Large intestine (tissue), 3 donors: ENCODE data around the gene CNTFR. TPM values are rescaled to one million over a fixed set of nuclear protein-coding genes. Genes with fewer than 3 reads are reported as not detected.
A peak's percentile ranks its signal among the peaks of the same experiment; 100 is the strongest.

ENCODE experiments used
- DNase-seq, 2 donors: peaks; one replicate each; pipeline versions ENCODE4 v3.0.0 to v3.0.0-alpha.2; 2013
- H3K27ac ChIP-seq: one replicate; pipeline ENCODE4 v1.5.1; 2013; ENCODE audit warnings: low read length
- H3K27me3 ChIP-seq: 2 replicates; pipeline ENCODE4 v1.6.1; 2013; ENCODE audit warnings: low read length; ENCODE audit not compliant: control insufficient read depth, insufficient read depth
- H3K36me3 ChIP-seq: 2 replicates; pipeline ENCODE4 v1.6.1; 2013; ENCODE audit warnings: low read length; ENCODE audit not compliant: control insufficient read depth, insufficient read depth
- H3K4me1 ChIP-seq: one replicate; pipeline ENCODE4 v1.6.1; 2013; ENCODE audit warnings: low read length; ENCODE audit not compliant: control insufficient read depth, insufficient read depth
- H3K4me3 ChIP-seq: one replicate; pipeline ENCODE4 v1.5.1; 2013; ENCODE audit warnings: low read length
- H3K9me3 ChIP-seq: one replicate; pipeline ENCODE4 v1.6.1; 2013; ENCODE audit warnings: mild to moderate bottlenecking, low read depth, low read length, moderate library complexity; ENCODE audit not compliant: control insufficient read depth
- WGBS: methylation state at CpG from one replicate; pipeline ENCODE4 v1.1.5; 2013; ENCODE audit warnings: low lambda C conversion rate; ENCODE audit not compliant: insufficient coverage; 5-methylcytosine and 5-hydroxymethylcytosine counted together
- polyA plus RNA-seq: library from polyadenylated mRNA; unstranded; fragments of 120-200 nt; gene quantifications from one replicate; pipeline ENCODE4 v1.2.1, GENCODE V29; 2013

The CNTFR gene
- polyA plus RNA-seq, 1 donor, result 15.9 TPM

DNA sequence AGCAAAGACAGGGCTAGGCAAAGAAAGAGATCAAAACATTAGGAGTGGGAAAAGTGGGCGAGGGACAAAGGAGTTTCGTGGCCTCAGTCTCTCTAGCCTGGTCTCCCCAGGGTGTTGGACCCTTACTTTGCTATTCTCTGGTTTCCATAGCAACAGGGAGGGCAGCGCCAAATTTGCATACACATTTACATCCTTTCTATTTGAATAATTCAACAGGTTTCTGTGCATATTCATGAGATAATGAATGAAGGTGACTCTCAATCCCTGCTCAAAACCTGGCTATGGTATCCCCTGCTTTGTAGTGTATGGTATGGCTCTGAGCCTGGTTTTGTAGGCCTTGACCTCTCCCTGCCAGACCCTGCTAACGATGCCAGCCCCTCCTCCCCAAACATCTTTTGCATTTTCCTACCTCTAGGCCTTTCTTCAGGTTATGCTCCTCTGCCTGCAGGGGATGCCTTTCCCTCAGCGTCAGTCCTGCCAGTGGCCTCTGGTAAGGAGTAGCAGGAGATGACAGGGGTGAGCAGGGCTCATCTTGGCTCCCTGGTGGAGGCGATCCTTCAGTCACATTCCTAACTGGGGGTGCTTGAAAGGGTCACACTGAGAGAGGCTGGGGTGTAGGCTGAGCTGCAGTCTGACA, 12.5 kb upstream of the CNTFR start:
- Histone ChIP-seq H3K27ac (no peak overlapping the region), H3K27me3 (peaks cover 16% of the 10 kb centered on the region), H3K4me1 (peaks cover 2% of the 10 kb centered on the region), H3K4me3 (no peak overlapping the region), H3K9me3 (no peaks in the 10 kb centered on the region), H3K36me3 (no peaks in the 10 kb centered on the region)
- no CpG with 5 or more reads among the region's 6 CpGs for WGBS
- DNase-seq, result no peak

DNA sequence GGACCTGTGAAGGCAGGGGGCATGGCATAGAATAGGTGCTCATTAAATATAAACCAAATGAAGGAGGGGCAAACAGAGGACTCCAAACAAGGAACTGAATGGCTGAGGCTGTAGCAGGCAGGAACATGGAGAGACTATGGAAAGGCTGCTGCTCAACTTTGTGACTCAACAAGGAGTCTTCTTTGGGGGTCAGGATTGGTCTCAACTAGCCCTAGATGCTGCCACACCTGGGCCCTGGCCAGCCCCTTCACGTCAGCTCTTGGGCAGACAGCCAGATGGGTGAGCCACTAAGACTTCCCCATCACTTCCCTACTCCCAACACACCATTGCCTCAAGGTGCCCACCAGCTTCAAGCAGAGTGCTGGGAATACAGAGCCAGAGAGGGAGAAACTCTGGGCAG, 11.4 kb upstream of the CNTFR start:
- Histone ChIP-seq H3K27me3 (peaks cover 24% of the 10 kb centered on the region), H3K4me1 (no peaks in the 10 kb centered on the region), H3K9me3 (no peaks in the 10 kb centered on the region), H3K27ac (no peak overlapping the region), H3K4me3 (no peak overlapping the region), H3K36me3 (no peaks in the 10 kb centered on the region)
- no peak for DNase-seq
- no CpG with 5 or more reads among the region's 1 CpG for WGBS

DNA sequence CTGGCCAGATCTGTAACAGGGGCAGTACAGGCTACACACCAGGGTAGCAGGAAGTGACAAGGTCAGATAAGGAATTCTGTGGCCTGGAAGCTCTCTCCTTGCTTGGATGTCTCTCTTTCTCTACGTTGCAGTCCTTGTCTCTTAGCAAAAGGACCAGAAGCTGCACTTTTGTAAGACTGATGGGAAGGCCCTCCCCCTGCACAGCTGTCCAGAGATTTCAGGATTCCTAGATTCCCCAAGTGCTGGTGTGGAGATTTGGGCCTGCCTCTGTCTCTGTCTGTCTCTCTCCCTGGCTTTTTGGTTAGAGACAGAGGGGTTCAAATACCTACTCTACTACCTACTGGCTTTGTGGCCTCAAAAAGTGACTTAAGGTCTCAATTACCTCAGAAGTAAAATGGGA, 10.0 kb upstream of the CNTFR start:
- Histone ChIP-seq H3K4me1 (no peaks in the 10 kb centered on the region), H3K27ac (no peak overlapping the region), H3K9me3 (no peaks in the 10 kb centered on the region), H3K36me3 (no peaks in the 10 kb centered on the region), H3K4me3 (no peak overlapping the region), H3K27me3 (peaks cover 26% of the 10 kb centered on the region)
- no peak for DNase-seq
- WGBS, result no CpG with 5 or more reads among the region's 1 CpG

DNA sequence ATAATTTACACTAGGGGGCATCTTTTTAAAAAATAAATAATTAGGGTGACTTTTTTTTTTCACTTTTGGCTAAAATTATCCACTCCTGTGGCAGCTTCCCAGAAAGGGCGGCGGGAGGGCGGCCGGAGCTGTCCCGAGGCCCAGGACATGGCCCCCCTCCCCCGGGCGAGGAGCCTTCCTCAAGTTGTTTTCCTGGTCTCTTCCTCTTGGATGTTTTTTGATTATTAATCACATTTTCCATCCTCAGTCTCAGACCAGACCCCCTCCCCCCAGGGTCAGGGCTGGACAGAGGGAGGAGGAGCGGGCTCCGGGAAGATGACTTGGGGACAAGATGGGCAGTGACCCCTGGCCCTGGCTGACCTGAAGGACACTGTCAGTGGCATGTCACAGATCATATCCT, 4.7 kb upstream of the CNTFR start:
- H3K27ac ChIP-seq, result no peak overlapping the region
- no CpG with 5 or more reads among the region's 9 CpGs for whole genome bisulfite sequencing
- no peaks in the 10 kb centered on the region for H3K36me3 ChIP-seq
- no peak overlapping the region for H3K4me3 ChIP-seq
- peaks cover 63% of the 10 kb centered on the region for H3K27me3 ChIP-seq
- no peak for DNase-seq
- H3K4me1 ChIP-seq, result peaks cover 16% of the 10 kb centered on the region
- peaks cover 11% of the 10 kb centered on the region for H3K9me3 ChIP-seq

DNA sequence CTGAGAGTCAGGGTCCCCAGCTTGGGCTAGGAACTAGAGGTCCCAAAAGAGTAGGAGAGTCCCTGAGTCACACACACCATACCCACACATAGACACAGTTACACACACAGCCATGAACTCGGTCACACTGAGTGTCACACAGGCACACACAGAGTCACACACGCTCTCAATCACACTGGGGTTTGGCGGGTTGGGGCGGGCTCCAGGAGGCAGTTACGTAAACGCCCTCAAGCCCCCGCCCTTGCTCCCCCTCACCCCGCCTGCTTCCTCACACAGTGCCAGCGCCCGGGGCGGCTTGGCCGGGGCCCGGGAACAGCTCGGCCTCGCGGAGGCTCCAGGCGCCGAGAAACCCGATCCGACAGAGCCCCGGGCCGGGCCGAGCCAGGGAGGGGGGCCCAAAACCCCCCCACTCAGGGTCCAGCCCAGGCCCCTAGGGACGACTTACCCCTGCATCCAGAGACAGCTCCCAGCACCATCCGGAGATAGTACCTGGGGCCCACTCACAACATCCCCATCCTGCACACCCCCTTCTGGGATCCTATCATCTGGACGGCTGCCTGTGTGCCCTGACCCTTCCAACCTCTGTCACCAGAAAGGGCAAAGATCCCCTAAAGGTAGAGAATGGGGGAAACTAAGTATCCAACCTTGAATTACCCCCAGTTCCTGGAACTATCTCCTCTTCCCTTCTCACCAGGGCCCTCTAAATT, 3.5 kb upstream of the CNTFR start:
- WGBS, result 27% methylated on average over 2 of the region's 26 CpGs
- Histone ChIP-seq H3K27ac (no peak overlapping the region), H3K9me3 (peaks cover 16% of the 10 kb centered on the region), H3K36me3 (no peaks in the 10 kb centered on the region), H3K4me3 (no peak overlapping the region), H3K27me3 (peaks cover 71% of the 10 kb centered on the region), H3K4me1 (peaks cover 16% of the 10 kb centered on the region)
- DNase-seq, result no peak

DNA sequence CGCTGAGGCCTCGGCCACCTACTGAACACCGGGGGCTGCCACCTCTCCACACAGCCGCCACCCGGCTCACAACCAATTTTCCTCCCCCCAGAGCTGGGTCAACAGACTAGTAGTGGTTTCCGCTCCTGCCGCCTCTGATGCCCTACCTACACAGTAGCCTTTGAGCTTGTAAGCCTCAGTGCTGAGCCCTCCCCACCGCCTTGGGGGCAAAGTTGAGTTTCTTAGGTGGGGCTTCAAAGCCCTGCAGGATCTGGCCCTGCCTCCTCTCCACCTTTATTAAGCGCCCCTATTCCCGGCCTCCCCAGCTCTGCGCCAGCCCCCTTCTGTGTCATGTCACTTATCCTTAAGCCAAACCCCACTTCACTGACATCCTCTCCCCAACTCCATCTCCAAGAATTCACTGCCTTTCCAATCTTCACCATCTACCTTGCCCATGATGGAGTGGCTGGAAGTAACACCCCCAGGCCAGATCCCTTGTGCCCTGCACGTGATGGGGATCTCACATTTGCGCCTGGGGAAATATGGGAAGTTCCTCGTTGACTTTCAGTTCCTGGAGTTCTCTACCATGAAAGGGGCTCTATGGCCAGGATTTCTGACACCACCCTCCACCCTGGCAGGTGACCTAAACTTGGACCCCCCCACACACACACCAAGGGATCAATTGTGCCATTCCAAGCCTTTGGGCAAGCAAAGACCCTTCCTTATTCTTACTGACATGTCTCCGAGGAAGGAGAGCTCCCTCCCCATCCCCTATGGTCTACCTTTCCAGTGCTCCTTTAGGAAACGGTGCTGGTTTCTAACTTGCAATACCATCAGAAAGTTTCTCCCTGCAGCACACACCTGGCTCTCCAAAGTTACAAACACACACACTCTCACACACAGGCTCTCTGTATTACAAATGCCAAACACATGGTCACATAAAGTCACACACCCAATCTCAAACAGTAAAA, 2.7 kb upstream of the CNTFR start:
- Histone ChIP-seq H3K4me1 (peaks cover 16% of the 10 kb centered on the region), H3K9me3 (peaks cover 16% of the 10 kb centered on the region), H3K36me3 (no peaks in the 10 kb centered on the region), H3K27me3 (peaks cover 79% of the 10 kb centered on the region), H3K4me3 (no peak overlapping the region), H3K27ac (no peak overlapping the region)
- 21% methylated on average over 3 of the region's 16 CpGs for WGBS
- DNase-seq, result peak in 1 of 2 donors; percentile 50

DNA sequence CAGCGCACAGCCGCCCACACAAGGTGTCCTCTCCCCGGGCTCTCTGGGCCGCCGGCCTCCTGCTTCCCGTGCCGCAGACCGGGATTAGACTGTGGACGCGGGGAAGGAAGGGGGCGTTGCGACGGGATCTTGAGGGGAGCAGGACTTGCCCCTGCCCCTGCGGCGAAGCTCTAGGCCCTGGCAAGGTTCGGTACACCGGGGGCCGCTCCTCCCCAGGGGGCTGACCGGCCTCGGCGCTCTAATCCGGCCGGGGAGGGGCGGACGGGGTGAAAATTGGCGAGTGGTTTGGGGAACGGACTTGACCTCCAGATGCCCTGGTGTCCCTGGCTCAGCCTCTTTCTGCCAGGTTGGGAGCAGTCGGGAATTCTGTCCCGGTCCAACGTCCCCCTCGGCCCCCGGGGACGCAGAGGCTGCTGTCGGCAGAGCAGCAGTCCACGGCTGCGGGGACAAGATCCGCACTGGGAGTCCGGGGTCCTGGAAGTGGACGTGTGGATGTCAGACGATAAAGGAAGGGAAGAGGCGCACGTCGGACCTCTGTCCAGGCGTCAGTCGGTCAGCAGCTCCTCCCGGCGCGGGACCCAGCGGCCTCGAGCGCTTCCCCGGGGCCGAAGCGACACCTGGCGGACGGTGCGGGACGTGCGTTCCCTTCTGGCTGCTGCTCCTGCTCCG, 1.9 kb upstream of the CNTFR start:
- Histone ChIP-seq H3K27ac (no peak overlapping the region), H3K4me3 (no peak overlapping the region), H3K27me3 (peaks cover 84% of the 10 kb centered on the region), H3K4me1 (peaks cover 16% of the 10 kb centered on the region), H3K9me3 (peaks cover 16% of the 10 kb centered on the region), H3K36me3 (no peaks in the 10 kb centered on the region)
- no CpG with 5 or more reads among the region's 60 CpGs for WGBS
- DNase-seq, result peak in 1 of 2 donors; percentile 71

DNA sequence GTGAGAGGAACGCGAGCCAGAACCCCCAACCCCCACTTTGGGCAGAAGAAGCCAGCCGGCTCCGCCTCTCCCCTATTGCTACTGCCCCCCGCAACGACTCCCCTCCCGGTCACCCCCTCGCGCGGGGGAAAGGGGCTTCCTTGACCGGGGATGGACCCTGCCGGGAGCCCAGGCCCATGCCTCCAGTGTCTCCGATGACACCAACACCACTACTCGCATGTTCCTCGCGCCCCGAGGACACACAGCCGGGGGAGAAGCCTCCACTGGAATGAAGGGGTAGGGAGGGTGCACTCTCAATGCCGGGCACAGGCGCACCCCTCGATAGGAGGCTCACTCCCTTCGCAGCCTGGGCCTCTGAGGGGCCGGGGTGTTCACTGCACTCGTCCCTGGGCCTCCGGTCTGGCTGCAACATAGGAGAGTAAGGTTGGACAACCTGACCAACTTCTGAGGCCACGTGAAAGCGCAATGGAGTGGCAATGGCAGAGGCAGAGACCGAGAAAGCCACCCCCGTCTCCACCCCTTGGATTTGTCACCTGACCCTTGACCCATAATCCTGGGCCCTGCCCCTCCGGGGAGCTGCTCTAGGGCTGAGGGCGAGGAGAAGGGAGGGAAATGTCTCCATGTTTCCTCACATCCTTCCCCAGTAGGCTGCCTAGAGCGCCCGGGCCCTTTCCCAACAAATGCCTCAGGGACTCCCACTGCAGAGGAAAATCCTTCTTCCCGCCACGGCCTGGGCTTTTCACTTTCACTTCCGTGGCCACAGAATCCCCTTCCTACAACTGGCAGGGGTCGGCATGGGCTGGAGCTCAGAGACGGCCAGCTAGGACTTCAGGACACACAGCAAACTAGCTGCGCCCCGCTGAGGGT, 1.1 kb upstream of the CNTFR start:
- DNase-seq, result peak in 1 of 2 donors; percentile 48
- Histone ChIP-seq H3K9me3 (peaks cover 16% of the 10 kb centered on the region), H3K27me3 (peaks cover 86% of the 10 kb centered on the region), H3K4me1 (peaks cover 16% of the 10 kb centered on the region), H3K27ac (no peak overlapping the region), H3K36me3 (no peaks in the 10 kb centered on the region), H3K4me3 (peak overlapping the region; percentile 22)
- WGBS, result no CpG with 5 or more reads among the region's 40 CpGs

DNA sequence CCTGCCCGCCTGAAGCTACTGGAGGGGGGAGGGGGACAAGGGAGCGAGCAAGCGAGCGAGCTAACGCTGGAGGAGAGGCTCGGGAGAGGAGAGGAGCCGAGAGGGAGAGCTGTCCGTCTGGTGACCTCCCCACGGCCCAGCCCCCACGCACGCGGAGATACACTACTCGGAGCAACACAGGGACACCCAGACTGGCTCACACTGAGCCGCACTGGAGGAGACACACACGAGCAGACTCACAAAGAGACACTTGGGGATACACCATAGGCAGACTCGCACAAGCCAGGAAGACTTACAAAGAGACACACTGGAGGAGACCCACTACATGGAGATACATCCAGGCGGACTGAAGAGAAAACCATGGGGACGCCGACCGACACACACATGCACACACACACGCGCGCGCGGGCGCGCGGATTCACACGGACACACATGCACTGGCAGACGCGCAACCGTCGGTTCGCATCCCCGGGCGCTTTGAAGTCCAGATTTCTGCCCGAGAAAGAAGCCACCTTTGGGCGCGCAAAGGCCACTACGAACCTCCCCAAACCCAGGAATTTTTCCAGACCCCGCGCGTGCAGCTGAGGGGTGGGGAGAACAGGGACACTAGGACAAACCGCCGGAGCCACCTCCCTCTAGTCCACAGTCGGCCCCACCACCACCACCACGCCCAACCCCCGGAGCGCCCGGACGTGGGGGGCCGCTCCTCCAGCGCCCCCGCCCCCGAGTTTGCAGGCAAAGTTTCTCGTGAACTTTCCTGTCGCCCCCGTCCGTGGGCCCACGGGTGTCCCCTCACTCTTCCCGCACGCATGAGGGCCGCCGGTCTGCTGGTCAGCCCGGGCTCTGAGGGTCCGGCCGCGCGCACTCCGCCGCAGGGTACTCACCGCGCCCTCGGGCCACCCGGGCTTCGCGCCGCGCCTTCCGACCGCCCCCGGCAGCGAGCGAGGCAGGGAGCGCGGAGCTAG, 571 bp downstream of the CNTFR start:
- H3K9me3 ChIP-seq, result peaks cover 16% of the 10 kb centered on the region
- no peak overlapping the region for H3K27ac ChIP-seq
- peak overlapping the region; percentile 50 for H3K4me3 ChIP-seq
- peaks cover 94% of the 10 kb centered on the region for H3K27me3 ChIP-seq
- H3K4me1 ChIP-seq, result peaks cover 16% of the 10 kb centered on the region
- no peaks in the 10 kb centered on the region for H3K36me3 ChIP-seq
- DNase-seq, result no peak
- WGBS, result no CpG with 5 or more reads among the region's 86 CpGs
